ENCODE measurements around the gene ANKS1B. TPM values are rescaled to one million over a fixed set of nuclear protein-coding genes. Genes with fewer than 3 reads are reported as not detected.

Gene ANKS1B
- total RNA-seq, 1 experiment from 2014 or later, result 0.54 TPM

- DNase-seq (ENCODE audit: low read depth, low spot score) (no peak), ATAC-seq (no peak)
- POLR2A ChIA-PET, result no interaction called here
- TF ChIP-seq YY1 (IDR thresholded peaks at IDR 0.05; ENCODE audit: extremely low read depth, insufficient replicate concordance, low read depth, low read length), result no peak
- no peak for TF ChIP-seq SP1 (IDR thresholded peaks at IDR 0.05; ENCODE audit: low read depth)
- no peak for TF ChIP-seq CTCF (IDR thresholded peaks at IDR 0.05 in 2 of 3, conservative IDR thresholded peaks at IDR 0.05 in 1 of 3; ENCODE audit: borderline replicate concordance in 1 of 3, insufficient read depth in 1 of 3, low read depth in 2 of 3, low read length in 2 of 3)
- Histone ChIP-seq H3K9me2 (ENCODE audit: insufficient read depth) (no peaks in the 10 kb centered on the region), H3K9ac (ENCODE audit: low read length) (no peak overlapping the region), H3K9me3 (ENCODE audit: control insufficient read depth in 1 of 2, insufficient read depth in 1 of 2, low read depth in 1 of 2, low read length in 2 of 2) (no peaks in the 10 kb centered on the region), H4K20me1 (ENCODE audit: insufficient read depth) (no peaks in the 10 kb centered on the region), H2AFZ (ENCODE audit: low read depth, low read length, poor library complexity, severe bottlenecking) (no peak overlapping the region), H3K27me3 (ENCODE audit: insufficient read depth, low read length) (peaks cover 46% of the 10 kb centered on the region), H3K4me1 (ENCODE audit: control insufficient read depth in 1 of 2, insufficient read depth in 2 of 2, low read length in 2 of 2) (no peaks in the 10 kb centered on the region), H3K4me2 (ENCODE audit: low read length) (no peak overlapping the region), H3K4me3 (replicated peaks in 1 of 2; ENCODE audit: low read depth in 1 of 2, low read length in 2 of 2) (no peak overlapping the region), H3K27ac (ENCODE audit: low read depth, low read length) (no peak overlapping the region), H3K36me3 (ENCODE audit: control insufficient read depth in 1 of 2, insufficient read depth in 2 of 2, low read length in 2 of 2) (no peaks in the 10 kb centered on the region), H3K79me2 (ENCODE audit: insufficient read depth, low read length) (no peaks in the 10 kb centered on the region)
- no TSS peak for BruUV-seq (replicated peaks)
- intact Hi-C loops (cut with micrococcal nuclease), result loop anchor here (5.0 kb wide), 1 partner anchor 742 kb away; no protein-coding TSS in a partner anchor
- CTCF ChIA-PET, result no interaction called here
- RAD21 ChIA-PET (ENCODE audit: low non-redundant PET in 1 of 2, low total read pairs in 2 of 2, uncharacterized antibody in 2 of 2, unreplicated experiment in 2 of 2), result no interaction called here
Measured at GRCh38 chr12:99809909-99810308, 174.8 kb downstream of the ANKS1B start.

- no peaks in the 10 kb centered on the region for H3K9me3 ChIP-seq (ENCODE audit: control insufficient read depth in 1 of 2, insufficient read depth in 1 of 2, low read depth in 1 of 2, low read length in 2 of 2)
- POLR2A ChIA-PET, result no interaction called here
- CTCF ChIA-PET, result no interaction called here
- no peak overlapping the region for H3K27ac ChIP-seq (ENCODE audit: low read depth, low read length)
- no peaks in the 10 kb centered on the region for H3K9me2 ChIP-seq (ENCODE audit: insufficient read depth)
- no peaks in the 10 kb centered on the region for H3K36me3 ChIP-seq (ENCODE audit: control insufficient read depth in 1 of 2, insufficient read depth in 2 of 2, low read length in 2 of 2)
- intact Hi-C loops (cut with micrococcal nuclease), result no loop called here
- H2AFZ ChIP-seq (ENCODE audit: low read depth, low read length, poor library complexity, severe bottlenecking), result no peak overlapping the region
- ATAC-seq, result no peak
- no peak overlapping the region for H3K9ac ChIP-seq (ENCODE audit: low read length)
- DNase-seq (ENCODE audit: low read depth, low spot score), result no peak
- RAD21 ChIA-PET (ENCODE audit: low non-redundant PET in 1 of 2, low total read pairs in 2 of 2, uncharacterized antibody in 2 of 2, unreplicated experiment in 2 of 2), result no interaction called here
- no peaks in the 10 kb centered on the region for H3K79me2 ChIP-seq (ENCODE audit: insufficient read depth, low read length)
- no peak overlapping the region for H3K4me3 ChIP-seq (replicated peaks in 1 of 2; ENCODE audit: low read depth in 1 of 2, low read length in 2 of 2)
- no peaks in the 10 kb centered on the region for H4K20me1 ChIP-seq (ENCODE audit: insufficient read depth)
- BruUV-seq (replicated peaks), result no TSS peak
- no peaks in the 10 kb centered on the region for H3K4me1 ChIP-seq (ENCODE audit: control insufficient read depth in 1 of 2, insufficient read depth in 2 of 2, low read length in 2 of 2)
- TF ChIP-seq EZH2 (IDR thresholded peaks at IDR 0.05), result peak; percentile 92; the same call in 1 of the 2 replicates
- no peak for TF ChIP-seq ELF1 (IDR thresholded peaks at IDR 0.05; ENCODE audit: borderline replicate concordance, low read depth)
- H3K4me2 ChIP-seq (ENCODE audit: low read length), result no peak overlapping the region
- H3K27me3 ChIP-seq (ENCODE audit: insufficient read depth, low read length), result peaks cover 31% of the 10 kb centered on the region
Measured at GRCh38 chr12:99806304-99806703, 178.4 kb downstream of the ANKS1B start.

Measured in HCT116 (cell line).